Urinary bladder (tissue), 4 donors: ENCODE results near the gene TUBA3C. TPM values are rescaled to one million over a fixed set of nuclear protein-coding genes. Genes with fewer than 3 reads are reported as not detected.
"Not testable (repeated sequence)": the region's sequence is repeated elsewhere in the genome, so short reads cannot be mapped to it uniquely, and the experiment has no call there.

Experiments used
- DNase-seq: peaks from one replicate; pipeline ENCODE4 v3.0.0-alpha.2; 2015; ENCODE audit errors: extremely low spot score
- H3K27ac ChIP-seq: one replicate; pipeline ENCODE4 v1.5.1; 2013; ENCODE audit warnings: low read depth, mild to moderate bottlenecking, moderate library complexity
- H3K36me3 ChIP-seq: one replicate; pipeline ENCODE4 v1.6.1; 2013; ENCODE audit warnings: mild to moderate bottlenecking, moderate library complexity; ENCODE audit not compliant: insufficient read depth
- H3K4me1 ChIP-seq: one replicate; pipeline ENCODE4 v1.6.1; 2013; ENCODE audit warnings: mild to moderate bottlenecking, moderate library complexity; ENCODE audit not compliant: insufficient read depth
- H3K4me3 ChIP-seq: one replicate; pipeline ENCODE4 v1.5.1; 2013; ENCODE audit warnings: low read depth, low read length
- WGBS: extraction: QIAGEN DNeasy Blood & Tissue Kit; methylation state at CpG from one replicate; pipeline ENCODE4 v1.1.7; 2013; 5-methylcytosine and 5-hydroxymethylcytosine counted together
- polyA plus RNA-seq: library from polyadenylated mRNA; stranded (reverse); fragments of 200-250 nt; gene quantifications from one replicate; pipeline ENCODE4 v1.2.3, GENCODE V29; 2013
- total RNA-seq: library from RNA; depleted of rRNA; stranded (reverse); fragments of >200 nt; gene quantifications from one replicate; pipeline ENCODE4 v1.2.3, GENCODE V29; 2014
- donor health status: healthy with polysubstance abuse.
- donor health status: healthy.

Gene TUBA3C
- total RNA-seq (not detected), polyA plus RNA-seq (not detected)

DNA sequence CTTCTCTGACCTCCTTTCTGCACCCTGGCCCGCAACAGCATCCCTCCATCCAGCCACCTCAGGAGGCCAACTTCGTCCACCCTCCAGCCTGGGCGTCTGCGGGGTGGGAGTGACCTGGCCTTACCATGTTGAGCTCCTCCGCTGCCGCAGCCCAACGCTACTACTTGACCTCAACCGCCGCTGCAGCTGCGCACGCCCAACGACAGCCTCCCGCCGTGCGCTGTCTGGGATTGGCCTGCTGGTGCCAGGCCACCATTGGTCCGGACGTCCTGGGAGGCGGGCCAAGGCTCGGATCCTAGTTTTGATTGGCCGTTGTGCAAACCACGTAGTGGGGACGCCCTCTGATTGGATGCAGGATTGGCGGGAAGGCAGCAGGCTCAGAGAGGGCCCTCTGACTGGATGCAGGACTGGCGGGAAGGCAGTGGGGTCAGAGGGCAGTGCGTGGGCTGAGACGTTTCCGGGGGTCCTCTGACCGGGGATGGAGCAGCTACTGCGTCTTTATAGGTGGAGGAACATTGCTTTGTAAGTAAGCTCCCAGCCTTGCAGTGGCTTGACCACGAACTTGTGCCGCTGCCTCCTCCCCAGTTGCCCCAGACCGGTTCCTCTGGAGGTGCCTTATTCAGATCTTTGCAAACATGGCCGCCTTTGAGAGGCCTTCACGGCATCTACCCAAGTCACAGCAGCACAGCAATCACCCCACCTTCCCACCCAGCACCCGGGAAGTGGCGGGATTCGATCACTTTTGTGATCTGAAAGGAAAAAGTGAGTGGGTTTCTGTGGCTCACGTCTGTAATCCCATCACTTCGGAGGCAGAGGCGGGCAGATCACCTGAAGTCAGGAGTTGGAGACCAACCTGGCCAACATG, at the start of gene TUBA3C:
Gene TUBA3C (minus strand): TSS at position 204 of the 865 bp plus-strand sequence. CDS start 77 bp downstream, at position 127.
- Histone ChIP-seq H3K27ac (no peak within 1 kb of the TSS), H3K4me1 (no peaks in the 10 kb centered on the region), H3K4me3 (no peak within 1 kb of the TSS), H3K36me3 (no peaks in the 10 kb centered on the region)
- 91% methylated on average over 40 of the region's 40 CpGs for WGBS
- DNase-seq: no peak

GRCh38 chr13:19207413-19207812, 25.8 kb upstream of the TUBA3C start:
- H3K4me1 ChIP-seq, H3K36me3 ChIP-seq, H3K27ac ChIP-seq, H3K4me3 ChIP-seq, DNase-seq: not testable (repeated sequence)
- WGBS: 75% methylated on average over 3 of the region's 3 CpGs

GRCh38 chr13:19192622-19193021, 11.0 kb upstream of the TUBA3C start:
- H3K4me3 ChIP-seq, H3K36me3 ChIP-seq, H3K27ac ChIP-seq, DNase-seq, H3K4me1 ChIP-seq: not testable (repeated sequence)
- 79% methylated on average over 3 of the region's 3 CpGs for WGBS

- WGBS: 86% methylated on average over 3 of the region's 3 CpGs
- not testable (repeated sequence) for H3K4me1 ChIP-seq, H3K36me3 ChIP-seq, DNase-seq, H3K4me3 ChIP-seq, H3K27ac ChIP-seq
These were observed 8.3 kb upstream of the TUBA3C start for GRCh38 chr13:19189911-19190310.

DNA sequence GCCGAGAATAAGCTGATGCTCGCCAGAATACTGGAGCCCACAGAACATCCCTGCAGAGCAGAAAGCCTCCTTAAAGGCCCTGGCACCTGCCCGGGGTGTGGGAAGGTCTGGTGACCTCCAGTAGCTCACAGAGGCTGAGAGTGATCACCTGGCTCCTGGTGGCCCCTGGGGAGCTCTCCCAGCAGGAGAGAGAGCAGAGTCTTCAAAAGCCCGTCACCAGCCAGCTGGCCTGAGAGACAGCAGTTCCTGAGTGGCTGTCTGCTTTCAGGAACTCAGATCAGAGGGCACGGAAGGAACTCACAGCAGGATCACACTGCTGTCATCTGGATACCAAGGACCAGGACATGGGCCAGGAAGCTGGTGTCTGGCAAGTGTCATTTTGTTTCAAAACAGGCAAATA, 7.7 kb upstream of the TUBA3C start:
- not testable (repeated sequence) for H3K4me1 ChIP-seq, DNase-seq, H3K27ac ChIP-seq, H3K4me3 ChIP-seq, H3K36me3 ChIP-seq
- WGBS: 64% methylated on average over 4 of the region's 5 CpGs

- Histone ChIP-seq H3K27ac (no peak overlapping the region), H3K4me3 (no peak overlapping the region), H3K36me3 (no peaks in the 10 kb centered on the region), H3K4me1 (no peaks in the 10 kb centered on the region)
- DNase-seq: no peak
- 73% methylated on average over 5 of the region's 5 CpGs for WGBS
These were observed 4.4 kb upstream of the TUBA3C start for GRCh38 chr13:19185865-19186645.

DNA sequence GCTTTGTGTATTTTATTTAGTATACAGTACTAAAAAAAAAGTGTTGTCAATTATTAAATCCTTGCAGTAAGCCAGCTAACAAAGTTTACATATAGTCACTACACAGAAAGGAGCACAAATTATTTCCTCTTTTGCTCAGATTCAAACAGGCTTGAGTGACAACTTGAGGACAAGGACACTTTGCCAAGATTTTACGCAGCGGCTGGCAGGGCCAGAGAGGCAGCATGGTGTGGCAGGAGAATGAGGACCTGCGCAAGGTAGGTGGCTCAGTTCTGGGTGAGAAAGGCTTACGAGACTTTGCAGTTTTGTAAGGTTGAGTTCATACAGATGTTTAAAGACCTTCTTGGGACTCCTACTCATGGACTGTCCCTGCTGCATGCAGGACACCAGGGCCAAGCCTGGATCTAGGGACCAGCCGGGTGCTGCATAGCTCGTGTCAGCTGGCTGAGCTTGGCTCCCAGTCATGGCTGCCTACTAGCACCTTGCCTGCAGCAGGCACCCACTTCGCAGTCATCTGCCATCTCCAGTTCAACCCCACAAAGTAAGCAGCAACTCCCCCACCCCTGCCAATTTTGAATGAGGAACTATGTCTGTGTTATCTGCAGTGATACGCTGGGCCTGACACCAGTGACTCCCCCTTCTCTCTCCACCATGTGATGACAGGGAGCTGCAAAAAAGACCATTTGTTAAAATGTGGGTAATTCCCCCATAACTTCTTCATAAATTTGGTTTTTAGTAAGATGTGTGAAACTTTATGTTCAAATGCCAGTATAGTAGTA, 3.7 kb upstream of the TUBA3C start:
- H3K27ac ChIP-seq: no peak overlapping the region
- H3K4me1 ChIP-seq: no peaks in the 10 kb centered on the region
- no peak overlapping the region for H3K4me3 ChIP-seq
- no peaks in the 10 kb centered on the region for H3K36me3 ChIP-seq
- 83% methylated on average over 8 of the region's 8 CpGs for WGBS
- DNase-seq: no peak

DNA sequence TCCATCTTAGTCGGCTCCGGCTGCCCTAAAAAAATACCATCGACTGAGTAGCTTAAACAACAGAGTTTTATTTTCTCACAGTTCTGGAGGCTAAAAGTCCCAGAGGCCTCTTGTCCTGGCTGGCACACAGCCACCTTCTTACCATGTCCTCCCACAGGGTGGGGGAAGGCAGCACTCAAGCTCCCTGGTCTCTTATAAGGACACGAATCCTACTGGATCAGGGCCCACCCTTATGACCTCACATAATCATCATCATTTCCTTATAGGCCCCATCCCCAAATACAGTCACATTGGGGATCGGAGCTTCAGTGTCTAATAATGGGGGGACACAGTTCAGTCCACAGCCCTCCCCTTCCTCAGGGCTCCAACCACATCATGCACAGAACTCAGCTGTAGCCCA, 2.6 kb upstream of the TUBA3C start:
- no peaks in the 10 kb centered on the region for H3K36me3 ChIP-seq
- no peaks in the 10 kb centered on the region for H3K4me1 ChIP-seq
- no peak overlapping the region for H3K27ac ChIP-seq
- no peak overlapping the region for H3K4me3 ChIP-seq
- WGBS: 91% methylated on average over 5 of the region's 5 CpGs
- no peak for DNase-seq

DNA sequence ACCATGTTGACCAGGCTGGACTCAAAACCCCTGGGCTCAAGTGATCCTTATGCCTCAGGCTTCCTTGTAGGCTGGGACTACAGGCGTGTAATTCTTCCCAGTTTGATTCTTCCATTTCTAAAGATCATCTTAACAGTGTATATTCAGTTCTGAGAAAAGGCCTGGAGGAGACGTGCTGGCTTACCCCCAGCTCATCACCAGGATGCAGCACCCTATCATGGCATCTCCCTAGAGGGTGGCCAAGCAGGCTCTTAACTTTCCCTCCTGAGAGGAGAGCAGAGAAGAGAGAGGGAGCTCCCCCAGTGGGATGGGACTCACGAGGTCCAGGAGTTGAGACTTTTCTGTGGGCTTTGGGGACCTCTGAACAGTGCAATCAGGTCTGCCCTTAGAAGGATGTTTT, 2.1 kb upstream of the TUBA3C start:
- Histone ChIP-seq H3K36me3 (no peaks in the 10 kb centered on the region), H3K4me3 (no peak overlapping the region), H3K27ac (no peak overlapping the region), H3K4me1 (no peaks in the 10 kb centered on the region)
- DNase-seq: no peak
- 51% methylated on average over 3 of the region's 3 CpGs for WGBS

- 88% methylated on average over 16 of the region's 16 CpGs for WGBS
- DNase-seq: no peak
- no peaks in the 10 kb centered on the region for H3K36me3 ChIP-seq
- H3K4me1 ChIP-seq: no peaks in the 10 kb centered on the region
- H3K27ac ChIP-seq: no peak overlapping the region
- no peak overlapping the region for H3K4me3 ChIP-seq
These were observed 912 bp upstream of the TUBA3C start for GRCh38 chr13:19182536-19182935.

GRCh38 chr13:19181021-19181620, 503 bp downstream of the TUBA3C start:
- WGBS: 91% methylated on average over 24 of the region's 24 CpGs
- no peak overlapping the region for H3K4me3 ChIP-seq
- H3K36me3 ChIP-seq: no peaks in the 10 kb centered on the region
- no peak overlapping the region for H3K27ac ChIP-seq
- DNase-seq: no peak
- H3K4me1 ChIP-seq: no peaks in the 10 kb centered on the region

DNA sequence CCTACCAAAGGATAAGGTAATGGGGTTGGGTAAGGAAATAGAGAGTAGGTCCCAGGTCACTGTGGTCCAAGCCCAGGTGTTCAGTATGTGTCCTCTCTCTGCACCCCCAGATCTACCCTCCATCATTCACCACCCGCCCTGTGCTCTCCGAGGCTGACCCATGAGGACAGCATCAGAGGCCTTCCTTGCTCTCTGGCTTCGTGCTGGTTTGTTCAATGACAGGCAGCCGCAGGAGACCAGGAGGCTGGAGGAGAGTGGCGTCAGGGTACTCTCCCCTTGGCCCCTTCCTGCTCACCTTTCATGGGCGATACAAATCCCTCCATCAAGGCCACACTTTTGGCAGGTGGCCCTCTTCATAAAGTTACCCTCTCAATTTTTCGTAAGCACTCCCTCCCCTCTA, 1.7 kb downstream of the TUBA3C start:
- 81% methylated on average over 7 of the region's 7 CpGs for WGBS

GRCh38 chr13:19178901-19179593, 2.6 kb downstream of the TUBA3C start:
- Histone ChIP-seq H3K4me3 (no peak overlapping the region), H3K27ac (no peak overlapping the region), H3K36me3 (no peaks in the 10 kb centered on the region), H3K4me1 (no peaks in the 10 kb centered on the region)
- DNase-seq: no peak
- WGBS: 79% methylated on average over 15 of the region's 15 CpGs

More for the DNA sequence above, 1.7 kb downstream of the TUBA3C start:
- Histone ChIP-seq H3K4me1 (no peaks in the 10 kb centered on the region), H3K27ac (no peak overlapping the region), H3K4me3 (no peak overlapping the region), H3K36me3 (no peaks in the 10 kb centered on the region)
- DNase-seq: no peak
